B cell (primary cell): ENCODE results near the gene C9orf152.

Experiments
- EZH2 ChIP-seq: IDR thresholded peaks from 2 replicates; pipeline ENCODE4 v1.6.1; 2012; ENCODE audit warnings: borderline replicate concordance, low read depth, mild to moderate bottlenecking, moderate library complexity, low read length; ENCODE audit not compliant: insufficient read depth, poor library complexity, severe bottlenecking
- TF ChIP-seq, protein P1 (sequence below): fragments of 200-600 bp; IDR thresholded peaks from one replicate; pipeline ENCODE4 v1.8.0; 2022; ENCODE audit warnings: antibody characterized with exemption, mild to moderate bottlenecking

DNA sequence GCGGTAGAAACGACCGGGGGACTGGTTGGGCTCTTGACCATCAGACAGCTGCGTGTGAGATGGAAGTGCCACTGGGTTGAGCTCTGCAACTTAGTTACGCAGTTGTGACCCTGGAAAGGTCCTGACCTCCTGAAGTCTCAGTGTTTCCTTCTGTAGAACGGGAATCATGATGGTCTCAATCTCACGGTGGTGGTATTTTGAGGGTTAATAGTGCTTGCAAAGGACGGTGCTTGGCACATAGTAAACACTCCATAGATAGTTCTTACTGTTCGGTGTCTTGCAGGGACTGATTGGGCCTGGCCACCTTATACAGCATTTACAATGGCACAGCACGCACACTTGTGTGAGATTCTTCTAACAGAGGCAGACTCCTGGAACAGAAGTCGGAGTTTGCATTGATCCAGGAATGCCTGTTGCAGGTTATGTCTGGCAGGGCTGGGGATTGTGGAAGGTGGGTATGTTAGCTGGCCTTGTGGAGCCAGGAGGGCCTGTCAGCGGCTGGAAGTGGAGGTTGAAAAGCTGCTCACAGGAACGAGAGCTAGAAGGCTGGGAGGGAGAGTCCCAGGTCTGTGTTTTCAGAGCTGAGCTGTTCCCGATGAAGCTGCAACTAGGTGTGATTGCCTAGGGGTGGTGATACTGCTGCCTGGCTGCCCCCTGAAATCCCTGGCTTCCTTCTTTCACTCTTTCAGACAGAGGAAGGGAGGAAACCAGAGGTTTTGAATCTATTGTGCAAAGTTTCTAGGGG, 49.3 kb upstream of the C9orf152 start:
- TF ChIP-seq, protein P1, sequence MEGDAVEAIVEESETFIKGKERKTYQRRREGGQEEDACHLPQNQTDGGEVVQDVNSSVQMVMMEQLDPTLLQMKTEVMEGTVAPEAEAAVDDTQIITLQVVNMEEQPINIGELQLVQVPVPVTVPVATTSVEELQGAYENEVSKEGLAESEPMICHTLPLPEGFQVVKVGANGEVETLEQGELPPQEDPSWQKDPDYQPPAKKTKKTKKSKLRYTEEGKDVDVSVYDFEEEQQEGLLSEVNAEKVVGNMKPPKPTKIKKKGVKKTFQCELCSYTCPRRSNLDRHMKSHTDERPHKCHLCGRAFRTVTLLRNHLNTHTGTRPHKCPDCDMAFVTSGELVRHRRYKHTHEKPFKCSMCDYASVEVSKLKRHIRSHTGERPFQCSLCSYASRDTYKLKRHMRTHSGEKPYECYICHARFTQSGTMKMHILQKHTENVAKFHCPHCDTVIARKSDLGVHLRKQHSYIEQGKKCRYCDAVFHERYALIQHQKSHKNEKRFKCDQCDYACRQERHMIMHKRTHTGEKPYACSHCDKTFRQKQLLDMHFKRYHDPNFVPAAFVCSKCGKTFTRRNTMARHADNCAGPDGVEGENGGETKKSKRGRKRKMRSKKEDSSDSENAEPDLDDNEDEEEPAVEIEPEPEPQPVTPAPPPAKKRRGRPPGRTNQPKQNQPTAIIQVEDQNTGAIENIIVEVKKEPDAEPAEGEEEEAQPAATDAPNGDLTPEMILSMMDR = no peak
- TF ChIP-seq EZH2 = no peak
